Fibroblast of mammary gland (primary cell): ENCODE results near the gene RBM45.
A peak's percentile ranks its signal among the peaks of the same experiment; 100 is the strongest.

ENCODE experiments used
- DNase-seq: peaks from one replicate; pipeline ENCODE4 v3.0.0-alpha.2; 2010; ENCODE audit warnings: low read depth
- H3K4me3 ChIP-seq: 2 replicates; pipeline ENCODE4 v1.5.1; 2011; ENCODE audit warnings: low read depth, mild to moderate bottlenecking, low read length, moderate library complexity; ENCODE audit not compliant: control insufficient read depth
- TF ChIP-seq, protein P1 (sequence below): conservative IDR thresholded peaks from 2 replicates; pipeline ENCODE4 v1.5.1; 2011; ENCODE audit warnings: low read depth, low read length, inconsistent platforms; ENCODE audit not compliant: control insufficient read depth, insufficient read depth

Gene RBM45

GRCh38 chr2:178155524-178155923 lies 43.3 kb downstream of the RBM45 start:
- TF ChIP-seq, protein P1, sequence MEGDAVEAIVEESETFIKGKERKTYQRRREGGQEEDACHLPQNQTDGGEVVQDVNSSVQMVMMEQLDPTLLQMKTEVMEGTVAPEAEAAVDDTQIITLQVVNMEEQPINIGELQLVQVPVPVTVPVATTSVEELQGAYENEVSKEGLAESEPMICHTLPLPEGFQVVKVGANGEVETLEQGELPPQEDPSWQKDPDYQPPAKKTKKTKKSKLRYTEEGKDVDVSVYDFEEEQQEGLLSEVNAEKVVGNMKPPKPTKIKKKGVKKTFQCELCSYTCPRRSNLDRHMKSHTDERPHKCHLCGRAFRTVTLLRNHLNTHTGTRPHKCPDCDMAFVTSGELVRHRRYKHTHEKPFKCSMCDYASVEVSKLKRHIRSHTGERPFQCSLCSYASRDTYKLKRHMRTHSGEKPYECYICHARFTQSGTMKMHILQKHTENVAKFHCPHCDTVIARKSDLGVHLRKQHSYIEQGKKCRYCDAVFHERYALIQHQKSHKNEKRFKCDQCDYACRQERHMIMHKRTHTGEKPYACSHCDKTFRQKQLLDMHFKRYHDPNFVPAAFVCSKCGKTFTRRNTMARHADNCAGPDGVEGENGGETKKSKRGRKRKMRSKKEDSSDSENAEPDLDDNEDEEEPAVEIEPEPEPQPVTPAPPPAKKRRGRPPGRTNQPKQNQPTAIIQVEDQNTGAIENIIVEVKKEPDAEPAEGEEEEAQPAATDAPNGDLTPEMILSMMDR = no peak
- no peak for DNase-seq
- no peak overlapping the region for H3K4me3 ChIP-seq

GRCh38 chr2:178157574-178157973 lies 45.3 kb downstream of the RBM45 start:
- no peak overlapping the region for H3K4me3 ChIP-seq
- no peak for DNase-seq
- TF ChIP-seq, protein P1 = no peak

DNA sequence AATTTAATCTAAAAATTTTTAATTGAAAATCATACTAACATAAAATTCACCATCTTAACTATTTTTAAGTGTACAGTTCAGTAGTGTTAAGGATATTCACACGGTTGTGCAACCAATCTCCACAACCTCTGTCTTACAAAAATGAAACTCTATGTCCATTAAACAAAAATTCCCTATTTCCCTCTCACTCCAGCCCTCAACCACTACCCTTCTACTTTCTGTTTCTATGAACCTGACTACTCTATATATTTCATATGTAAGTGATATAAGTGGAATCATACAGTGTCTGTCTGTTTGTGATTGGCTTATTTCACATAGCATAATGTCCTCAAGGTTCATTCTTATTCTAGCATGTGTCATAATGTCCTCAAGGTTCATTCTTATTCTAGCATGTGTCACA lies 47.7 kb downstream of the RBM45 start:
- TF ChIP-seq, protein P1 = no peak
- DNase-seq = no peak
- no peak overlapping the region for H3K4me3 ChIP-seq

GRCh38 chr2:178160601-178161000 lies 48.4 kb downstream of the RBM45 start:
- TF ChIP-seq, protein P1 = no peak
- H3K4me3 ChIP-seq = no peak overlapping the region
- no peak for DNase-seq

DNA sequence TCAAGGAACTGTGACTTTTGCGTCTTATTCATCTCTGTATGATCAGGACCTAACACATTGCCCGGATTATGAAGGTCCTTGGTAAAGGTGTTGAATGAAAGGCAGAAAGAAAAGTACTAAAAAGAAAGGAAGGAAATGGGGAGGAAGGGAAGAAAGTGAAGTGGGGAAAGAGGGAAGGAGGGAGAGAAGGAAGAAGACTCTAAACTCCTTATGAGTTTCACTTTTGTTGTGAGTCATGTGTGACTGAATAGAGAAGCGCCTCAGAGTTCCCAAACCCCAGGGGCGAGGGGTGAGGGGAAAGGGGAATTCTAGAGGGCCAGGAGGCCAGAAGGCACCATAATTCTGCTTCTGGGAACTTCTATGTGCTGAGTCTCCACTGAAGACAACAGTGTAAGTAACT lies 51.2 kb downstream of the RBM45 start:
- peak; percentile 22 for DNase-seq
- no peak overlapping the region for H3K4me3 ChIP-seq
- TF ChIP-seq, protein P1 = no peak

- TF ChIP-seq, protein P1 = no peak
- no peak overlapping the region for H3K4me3 ChIP-seq
- DNase-seq = no peak
Observed at GRCh38 chr2:178163911-178164310, 51.7 kb downstream of the RBM45 start.

DNA sequence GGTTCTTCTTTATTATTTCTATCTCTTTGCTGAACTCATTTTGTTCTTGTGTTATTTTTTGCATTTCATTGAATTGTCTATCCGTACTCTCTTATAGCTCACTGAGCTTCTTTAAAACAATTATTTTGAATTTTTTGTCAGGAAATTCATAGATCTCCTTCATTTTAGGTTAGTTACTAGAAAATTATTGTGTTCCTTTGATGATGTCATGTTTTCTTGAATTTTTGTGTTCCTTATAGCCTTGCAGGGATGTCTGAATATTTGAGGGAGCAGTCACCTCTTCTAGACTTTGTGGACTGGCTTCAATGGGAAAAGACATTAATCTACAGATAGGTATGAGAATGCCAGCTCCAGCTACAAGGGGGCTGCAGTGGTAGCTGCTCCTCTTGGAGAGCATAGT lies 61.4 kb downstream of the RBM45 start:
- H3K4me3 ChIP-seq = no peak overlapping the region
- TF ChIP-seq, protein P1 = no peak
- no peak for DNase-seq
